ENCODE results near the gene PLCB4. TPM values are rescaled to one million over a fixed set of nuclear protein-coding genes. Genes with fewer than 3 reads are reported as not detected.

PLCB4 gene
- polyA plus RNA-seq, 3 donors: not detected

GRCh38 chr20:9108260-9108659 lies 39.4 kb downstream of the PLCB4 start:
- Histone ChIP-seq H3K4me1 (ENCODE audit: control insufficient read depth in 1 of 2, insufficient read depth in 2 of 2, low read length in 2 of 2) (no peaks in the 10 kb centered on the region), H3K4me3 (replicated peaks in 1 of 3; ENCODE audit: low read depth in 2 of 3, low read length in 3 of 3) (no peak overlapping the region), H4K20me1 (ENCODE audit: insufficient read depth, low read length) (no peaks in the 10 kb centered on the region), H3K9ac (ENCODE audit: insufficient read depth, low read length, poor library complexity, severe bottlenecking) (no peak overlapping the region), H2AFZ (ENCODE audit: insufficient read depth, low read depth, low read length, poor library complexity, severe bottlenecking) (no peak overlapping the region), H3K79me2 (ENCODE audit: insufficient read depth, low read length) (no peaks in the 10 kb centered on the region), H3K36me3 (replicated peaks in 1 of 2; ENCODE audit: control insufficient read depth in 1 of 2, insufficient read depth in 2 of 2, low read length in 2 of 2) (no peaks in the 10 kb centered on the region), H3K27me3 (ENCODE audit: control insufficient read depth in 2 of 2, insufficient read depth in 2 of 2, low read length in 2 of 2) (no peaks in the 10 kb centered on the region), H3K9me3 (replicated peaks in 1 of 2; ENCODE audit: control insufficient read depth in 1 of 2, insufficient read depth in 1 of 2, low read length in 2 of 2) (no peaks in the 10 kb centered on the region), H3K27ac (ENCODE audit: low read depth in 1 of 2, low read length in 2 of 2) (no peak overlapping the region), H3K4me2 (replicated peaks; ENCODE audit: extremely low read depth, low read length, poor library complexity, severe bottlenecking) (no peak overlapping the region)
- H3K4me1 Mint-ChIP-seq: no peaks in the 10 kb centered on the region
- H3K36me3 Mint-ChIP-seq: no peaks in the 10 kb centered on the region
- H3K9me3 Mint-ChIP-seq: peaks cover 0 to 2% (median 0%) of the 10 kb centered on the region in 7 donors
- DNase-seq: no peak
- 100% methylated on average over 1 of the region's 1 CpG for WGBS (ENCODE audit: insufficient coverage)
- intact Hi-C loops (cut with micrococcal nuclease): no loop called here
- no peak overlapping the region for H3K27ac Mint-ChIP-seq
- no peak for TF ChIP-seq CTCF (IDR thresholded peaks at IDR 0.05)
- H3K4me3 Mint-ChIP-seq: no peak overlapping the region
- H3K27me3 Mint-ChIP-seq (ENCODE audit: low read depth in 3 of 3): no peaks in the 10 kb centered on the region

GRCh38 chr20:9109566-9109965 lies 40.7 kb downstream of the PLCB4 start:
- no peak overlapping the region for H3K4me3 ChIP-seq (replicated peaks in 1 of 3; ENCODE audit: low read depth in 2 of 3, low read length in 3 of 3)
- H3K27ac ChIP-seq (ENCODE audit: low read depth in 1 of 2, low read length in 2 of 2): no peak overlapping the region
- Mint-ChIP-seq H3K27me3 (ENCODE audit: low read depth in 3 of 3) (no peaks in the 10 kb centered on the region), H3K4me1 (no peaks in the 10 kb centered on the region), H3K27ac (no peak overlapping the region), H3K9me3 (peaks cover 0 to 1% (median 0%) of the 10 kb centered on the region in 7 donors), H3K4me3 (no peak overlapping the region), H3K36me3 (no peaks in the 10 kb centered on the region)
- TF ChIP-seq CTCF (IDR thresholded peaks at IDR 0.05): no peak
- H2AFZ ChIP-seq (ENCODE audit: insufficient read depth, low read depth, low read length, poor library complexity, severe bottlenecking): no peak overlapping the region
- no peaks in the 10 kb centered on the region for H3K9me3 ChIP-seq (replicated peaks in 1 of 2; ENCODE audit: control insufficient read depth in 1 of 2, insufficient read depth in 1 of 2, low read length in 2 of 2)
- no peaks in the 10 kb centered on the region for H3K4me1 ChIP-seq (ENCODE audit: control insufficient read depth in 1 of 2, insufficient read depth in 2 of 2, low read length in 2 of 2)
- no peaks in the 10 kb centered on the region for H4K20me1 ChIP-seq (ENCODE audit: insufficient read depth, low read length)
- H3K4me2 ChIP-seq (replicated peaks; ENCODE audit: extremely low read depth, low read length, poor library complexity, severe bottlenecking): no peak overlapping the region
- no peaks in the 10 kb centered on the region for H3K27me3 ChIP-seq (ENCODE audit: control insufficient read depth in 2 of 2, insufficient read depth in 2 of 2, low read length in 2 of 2)
- no peak for DNase-seq
- intact Hi-C loops (cut with micrococcal nuclease): no loop called here
- no peaks in the 10 kb centered on the region for H3K79me2 ChIP-seq (ENCODE audit: insufficient read depth, low read length)
- WGBS (ENCODE audit: insufficient coverage): 100% methylated on average over 1 of the region's 1 CpG
- no peaks in the 10 kb centered on the region for H3K36me3 ChIP-seq (replicated peaks in 1 of 2; ENCODE audit: control insufficient read depth in 1 of 2, insufficient read depth in 2 of 2, low read length in 2 of 2)
- H3K9ac ChIP-seq (ENCODE audit: insufficient read depth, low read length, poor library complexity, severe bottlenecking): no peak overlapping the region

Measured in CD14-positive monocyte (primary cell).